Activated CD4-positive, alpha-beta T cell treated with anti-CD3 and anti-CD28 coated beads for 36 hours (primary cell): ENCODE data around the gene NXN. TPM values are rescaled to one million over a fixed set of nuclear protein-coding genes. Genes with fewer than 3 reads are reported as not detected.
"Not testable (repeated sequence)": the region's sequence is repeated elsewhere in the genome, so short reads cannot be mapped to it uniquely, and the experiment has no call there.

Experiments
- ATAC-seq: fragments of 200-7000 bp; cut with Tn5 transposase; one replicate; pipeline ENCODE4 v1.10.0; 2021; ENCODE audit warnings: mild to moderate bottlenecking, moderate library complexity
- CTCF ChIA-PET: fragments of 350-600 bp; sonication (Branson Sonifier 250); formaldehyde crosslinking; loops from one replicate; lab custom pipeline; 2021; ENCODE audit warnings: antibody characterized with exemption; lab: Charles Lee
- POLR2A ChIA-PET: fragments of 350-600 bp; sonication (Branson Sonifier 250); formaldehyde crosslinking; loops from one replicate; lab custom pipeline; 2021; ENCODE audit warnings: antibody characterized with exemption, inconsistent platforms; lab: Charles Lee
- DNase-seq: peaks from one replicate; pipeline ENCODE4 v3.0.0-alpha.2; 2020
- H3K27ac Mint-ChIP-seq: one replicate; pipeline ENCODE4 v1.8.0; 2021; ENCODE audit warnings: mixed read lengths
- H3K27me3 Mint-ChIP-seq: one replicate; pipeline ENCODE4 v1.8.0; 2021; ENCODE audit warnings: mixed read lengths
- H3K36me3 Mint-ChIP-seq: one replicate; pipeline ENCODE4 v1.8.0; 2021; ENCODE audit warnings: low read depth, mixed read lengths
- H3K4me1 Mint-ChIP-seq: one replicate; pipeline ENCODE4 v1.8.0; 2021; ENCODE audit warnings: mixed read lengths
- H3K4me3 Mint-ChIP-seq: one replicate; pipeline ENCODE4 v1.8.0; 2021; ENCODE audit warnings: mild to moderate bottlenecking, moderate library complexity, mixed read lengths
- H3K9me3 Mint-ChIP-seq: one replicate; pipeline ENCODE4 v1.8.0; 2021; ENCODE audit warnings: low read depth, mixed read lengths
- intact Hi-C, 2 experiments: fragments of 100-400 bp; cut with DNase I in 1 of 2; cut with micrococcal nuclease in 1 of 2; formaldehyde crosslinking; loops; one replicate each; pipeline versions ENCODE4 v1.14.2 to v1.15.1; 2022 to 2024; cut with DNase I, micrococcal nuclease
- total RNA-seq, 2 experiments: library from RNA; stranded (reverse); gene quantifications; one replicate each; pipeline ENCODE4 v1.2.3, GENCODE V29; 2021

Gene NXN
- total RNA-seq, 2 experiments from 2014 or later, result 0.93 to 1.4 TPM

GRCh38 chr17:835263-835662, 144.3 kb downstream of the NXN start:
- intact Hi-C loops, result no loop called here
- ATAC-seq (no peak), DNase-seq (no peak)
- H3K36me3 Mint-ChIP-seq, result no peaks in the 10 kb centered on the region
- no peaks in the 10 kb centered on the region for H3K27me3 Mint-ChIP-seq
- CTCF ChIA-PET, result no interaction called here
- H3K4me1 Mint-ChIP-seq, result no peaks in the 10 kb centered on the region
- H3K9me3 Mint-ChIP-seq, result no peaks in the 10 kb centered on the region
- no peak overlapping the region for H3K4me3 Mint-ChIP-seq
- POLR2A ChIA-PET, result interaction anchor here (0.7 kb wide), 1 partner anchor 48 kb away, joined by 3 read pairs; no protein-coding TSS in a partner anchor
- H3K27ac Mint-ChIP-seq, result no peak overlapping the region

GRCh38 chr17:834136-834535, 145.4 kb downstream of the NXN start:
- intact Hi-C loops, result no loop called here
- H3K4me1 Mint-ChIP-seq, result no peaks in the 10 kb centered on the region
- CTCF ChIA-PET, result no interaction called here

DNA sequence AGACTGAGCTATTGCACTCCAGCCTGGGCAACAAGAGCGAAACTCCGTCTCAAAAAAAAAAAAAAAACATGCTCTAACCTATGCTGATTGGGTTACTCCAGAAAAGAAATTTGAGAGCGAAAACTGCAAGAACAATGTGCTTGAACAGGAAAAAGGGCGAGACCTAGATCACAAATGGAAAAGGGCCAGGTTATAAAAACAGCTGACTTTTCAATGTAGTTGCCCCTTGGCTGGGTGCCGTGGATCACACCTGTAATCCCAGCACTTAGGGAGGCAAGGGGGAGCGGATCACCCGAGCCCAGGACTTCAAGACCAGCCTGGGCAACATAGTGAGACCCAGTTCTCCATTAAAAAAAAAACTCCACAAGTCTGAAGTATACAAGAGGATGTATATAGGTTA, 148.6 kb downstream of the NXN start:
- no peak for DNase-seq
- H3K9me3 Mint-ChIP-seq, result no peaks in the 10 kb centered on the region
- no peak overlapping the region for H3K27ac Mint-ChIP-seq
- intact Hi-C loops, result no loop called here
- CTCF ChIA-PET, result no interaction called here
- H3K4me1 Mint-ChIP-seq, result no peaks in the 10 kb centered on the region
- POLR2A ChIA-PET, result no interaction called here
- H3K27me3 Mint-ChIP-seq, result peaks cover 3% of the 10 kb centered on the region
- no peak for ATAC-seq
- no peak overlapping the region for H3K4me3 Mint-ChIP-seq
- no peaks in the 10 kb centered on the region for H3K36me3 Mint-ChIP-seq

More at GRCh38 chr17:834136-834535, 145.4 kb downstream of the NXN start:
- Mint-ChIP-seq H3K4me3 (no peak overlapping the region), H3K27ac (no peak overlapping the region), H3K9me3 (no peaks in the 10 kb centered on the region), H3K36me3 (no peaks in the 10 kb centered on the region), H3K27me3 (peaks cover 3% of the 10 kb centered on the region)
- ATAC-seq, result no peak
- DNase-seq, result no peak
- POLR2A ChIA-PET, result no interaction called here

DNA sequence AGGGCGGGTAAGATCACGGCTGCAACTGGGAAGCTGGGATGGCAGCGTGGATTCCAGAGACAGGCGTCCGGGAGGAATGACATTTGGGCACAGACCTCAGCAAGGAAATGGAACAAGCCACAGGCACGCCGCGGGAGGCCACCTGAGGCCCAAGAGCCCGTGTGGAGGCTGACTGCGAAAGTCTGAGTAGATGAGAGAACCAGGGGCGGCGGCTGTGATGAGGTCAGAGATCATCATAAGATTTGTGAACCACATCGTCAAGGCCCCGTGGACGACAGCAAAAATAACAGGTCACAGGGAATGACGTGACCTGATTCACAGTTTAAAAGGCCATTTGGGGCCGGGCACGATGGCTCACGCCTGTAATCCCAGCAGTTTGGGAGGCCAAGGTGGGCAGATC, 149.2 kb downstream of the NXN start:
- Mint-ChIP-seq H3K27me3 (peaks cover 3% of the 10 kb centered on the region), H3K4me1 (no peaks in the 10 kb centered on the region), H3K4me3 (no peak overlapping the region), H3K36me3 (no peaks in the 10 kb centered on the region), H3K9me3 (no peaks in the 10 kb centered on the region), H3K27ac (no peak overlapping the region)
- ChIA-PET CTCF (interaction anchor here (1.1 kb wide), 1 partner anchor 72 kb away, joined by 3 read pairs; no protein-coding TSS in a partner anchor), POLR2A (no interaction called here)
- DNase-seq (no peak), ATAC-seq (no peak)
- intact Hi-C loops, result no loop called here

DNA sequence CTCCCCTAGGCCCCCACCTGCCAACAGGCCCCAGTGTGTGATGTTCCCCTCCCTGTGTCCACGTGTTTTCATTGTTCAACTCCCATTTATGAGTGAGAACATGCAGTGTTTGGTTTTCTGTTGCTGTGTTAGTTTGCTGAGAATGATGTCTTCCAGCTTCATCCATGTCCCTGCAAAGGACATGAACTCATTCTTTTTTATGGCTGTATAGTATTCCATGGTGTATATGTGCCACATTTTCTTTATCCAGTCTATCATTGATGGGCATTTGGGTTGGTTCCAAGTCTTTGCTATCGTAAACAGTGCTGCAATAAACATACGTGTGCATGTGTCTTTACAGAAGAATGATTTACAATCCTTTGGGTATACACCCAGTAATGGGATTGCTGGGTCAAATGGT, 150.0 kb downstream of the NXN start:
- ATAC-seq, H3K4me1 Mint-ChIP-seq, DNase-seq, H3K36me3 Mint-ChIP-seq, intact Hi-C loops, H3K27me3 Mint-ChIP-seq, H3K27ac Mint-ChIP-seq, H3K4me3 Mint-ChIP-seq, H3K9me3 Mint-ChIP-seq, POLR2A ChIA-PET: not testable (repeated sequence)
- CTCF ChIA-PET, result interaction anchor here (1.1 kb wide), 1 partner anchor 72 kb away, joined by 3 read pairs; no protein-coding TSS in a partner anchor

DNA sequence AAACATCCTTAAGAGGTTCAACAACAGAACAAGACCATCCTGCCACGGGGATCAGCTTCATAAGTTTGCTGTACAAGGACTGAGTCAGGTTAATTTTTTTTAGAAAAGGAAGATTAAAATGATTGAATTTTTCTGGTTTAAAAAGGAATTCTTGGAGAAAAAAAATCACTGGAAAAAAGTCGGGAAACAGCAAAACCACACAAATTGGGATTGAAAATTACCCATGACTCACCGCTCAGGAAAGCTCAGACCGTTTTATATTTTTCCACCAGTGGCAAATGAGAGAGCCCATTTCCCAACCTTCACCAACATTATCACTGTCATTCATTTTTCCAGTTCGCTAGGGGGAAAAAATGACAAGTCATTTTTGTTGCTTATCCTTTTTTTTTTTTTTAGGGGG, 150.8 kb downstream of the NXN start:
- H3K27ac Mint-ChIP-seq, result no peak overlapping the region
- H3K36me3 Mint-ChIP-seq, result no peaks in the 10 kb centered on the region
- intact Hi-C loops, result no loop called here
- ChIA-PET CTCF (no interaction called here), POLR2A (no interaction called here)
- DNase-seq, result no peak
- peaks cover 3% of the 10 kb centered on the region for H3K27me3 Mint-ChIP-seq
- no peak for ATAC-seq
- H3K4me1 Mint-ChIP-seq, result no peaks in the 10 kb centered on the region
- no peaks in the 10 kb centered on the region for H3K9me3 Mint-ChIP-seq
- no peak overlapping the region for H3K4me3 Mint-ChIP-seq

DNA sequence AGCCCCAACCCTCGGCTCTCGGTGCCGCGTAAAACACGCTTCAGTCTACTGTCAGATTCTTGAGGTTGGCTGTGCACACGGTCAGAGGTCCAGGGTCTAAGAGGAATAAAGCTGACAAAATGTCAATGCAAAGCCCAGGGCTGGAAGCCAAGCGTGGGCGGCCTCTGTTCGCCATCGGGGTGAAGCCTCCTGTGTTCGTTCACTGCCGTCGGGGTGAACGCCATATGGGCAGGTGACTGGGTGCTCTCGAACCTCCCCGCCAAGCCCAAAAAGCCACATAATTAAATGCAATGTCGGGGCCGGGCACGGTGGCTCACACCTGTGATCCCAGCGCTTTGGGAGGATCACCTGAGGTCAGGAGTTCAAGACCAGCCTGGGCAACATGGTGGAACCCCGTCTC, 152.8 kb downstream of the NXN start:
- Mint-ChIP-seq H3K27me3 (peaks cover 3% of the 10 kb centered on the region), H3K36me3 (no peaks in the 10 kb centered on the region), H3K27ac (no peak overlapping the region), H3K9me3 (no peaks in the 10 kb centered on the region), H3K4me1 (no peaks in the 10 kb centered on the region), H3K4me3 (no peak overlapping the region)
- CTCF ChIA-PET, result no interaction called here
- ATAC-seq (no peak), DNase-seq (no peak)
- intact Hi-C loops, result no loop called here
- POLR2A ChIA-PET, result no interaction called here

- Mint-ChIP-seq H3K36me3 (no peaks in the 10 kb centered on the region), H3K4me1 (no peaks in the 10 kb centered on the region), H3K27ac (no peak overlapping the region), H3K4me3 (no peak overlapping the region), H3K9me3 (no peaks in the 10 kb centered on the region), H3K27me3 (peaks cover 3% of the 10 kb centered on the region)
- CTCF ChIA-PET, result interaction anchor here (1.2 kb wide), 1 partner anchor 156 kb away, joined by 3 read pairs; no protein-coding TSS in a partner anchor
- ATAC-seq (no peak), DNase-seq (no peak)
- intact Hi-C loops, result no loop called here
- POLR2A ChIA-PET, result no interaction called here
Observed at GRCh38 chr17:825216-825615, 154.4 kb downstream of the NXN start.

- Mint-ChIP-seq H3K4me3 (no peak overlapping the region), H3K9me3 (no peaks in the 10 kb centered on the region), H3K36me3 (no peaks in the 10 kb centered on the region), H3K4me1 (no peaks in the 10 kb centered on the region), H3K27ac (no peak overlapping the region), H3K27me3 (no peaks in the 10 kb centered on the region)
- ChIA-PET CTCF (interaction anchor here (0.6 to 1.2 kb wide), 2 partner anchors 141 to 157 kb away, joined by 3 to 5 read pairs; no protein-coding TSS in a partner anchor), POLR2A (no interaction called here)
- ATAC-seq, result no peak
- intact Hi-C loops, result no loop called here
- no peak for DNase-seq
Observed at GRCh38 chr17:824378-824777, 155.2 kb downstream of the NXN start.

- DNase-seq, result no peak
- Mint-ChIP-seq H3K4me1 (no peaks in the 10 kb centered on the region), H3K27me3 (no peaks in the 10 kb centered on the region), H3K9me3 (no peaks in the 10 kb centered on the region), H3K4me3 (no peak overlapping the region), H3K27ac (no peak overlapping the region), H3K36me3 (no peaks in the 10 kb centered on the region)
- ChIA-PET POLR2A (no interaction called here), CTCF (interaction anchor here (0.6 kb wide), 1 partner anchor 28 kb away, joined by 4 read pairs; no protein-coding TSS in a partner anchor)
- no peak for ATAC-seq
- intact Hi-C loops, result no loop called here
Observed at GRCh38 chr17:823501-823902, 156.1 kb downstream of the NXN start.

DNA sequence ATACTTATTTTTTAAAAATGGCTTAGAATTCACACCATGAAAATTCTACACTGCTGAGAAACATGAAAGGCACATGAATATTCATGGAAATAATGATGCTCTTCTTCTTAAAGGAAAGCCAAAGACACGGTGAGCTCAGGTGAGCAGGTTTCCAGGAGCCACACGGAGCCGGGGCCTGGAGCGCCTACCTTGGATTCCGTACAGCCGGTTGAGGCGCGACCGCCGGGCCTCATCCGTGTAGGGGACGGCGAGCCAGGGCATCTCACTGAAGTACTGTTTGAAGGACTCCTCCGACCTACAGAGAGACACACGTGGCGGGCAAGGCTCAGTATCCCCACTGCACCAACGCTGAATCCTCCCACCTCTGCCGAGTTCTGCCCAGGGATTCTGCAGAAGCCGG, 160.3 kb downstream of the NXN start:
- Mint-ChIP-seq H3K27me3 (no peaks in the 10 kb centered on the region), H3K9me3 (no peaks in the 10 kb centered on the region), H3K4me1 (no peaks in the 10 kb centered on the region), H3K36me3 (no peaks in the 10 kb centered on the region), H3K27ac (no peak overlapping the region), H3K4me3 (no peak overlapping the region)
- ChIA-PET CTCF (no interaction called here), POLR2A (no interaction called here)
- DNase-seq, result no peak
- intact Hi-C loops, result no loop called here
- ATAC-seq, result no peak

DNA sequence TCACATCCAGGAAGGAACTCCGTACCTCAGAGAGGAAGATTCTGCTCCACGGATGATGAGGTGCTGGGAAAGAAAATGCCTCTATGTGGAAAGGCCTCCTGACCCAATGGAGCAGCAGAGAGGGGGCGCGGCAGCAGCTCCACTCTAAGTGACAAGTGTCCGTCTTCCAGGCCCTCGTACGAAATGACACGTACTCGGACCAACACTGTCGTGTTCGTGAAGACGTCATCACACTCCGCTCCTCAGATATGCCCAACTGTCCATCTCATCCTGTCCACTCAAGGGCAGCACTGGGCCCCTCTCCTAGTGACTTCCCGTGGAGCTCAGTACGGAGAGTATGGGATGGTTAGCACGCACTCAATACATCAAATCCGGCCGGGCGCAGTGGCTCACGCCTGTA, 165.2 kb downstream of the NXN start:
- intact Hi-C loops, result no loop called here
- CTCF ChIA-PET, result interaction anchor here (0.6 kb wide), 1 partner anchor 111 kb away, joined by 4 read pairs; no protein-coding TSS in a partner anchor
- peaks cover 6% of the 10 kb centered on the region for H3K27me3 Mint-ChIP-seq
- ATAC-seq, result no peak
- no peaks in the 10 kb centered on the region for H3K36me3 Mint-ChIP-seq
- H3K4me1 Mint-ChIP-seq, result no peaks in the 10 kb centered on the region
- H3K9me3 Mint-ChIP-seq, result no peaks in the 10 kb centered on the region
- no peak overlapping the region for H3K4me3 Mint-ChIP-seq
- DNase-seq, result no peak
- H3K27ac Mint-ChIP-seq, result no peak overlapping the region
- POLR2A ChIA-PET, result no interaction called here
